Sigmoid colon (tissue), 7 donors: ENCODE data around the gene FOXN4. TPM values are rescaled to one million over a fixed set of nuclear protein-coding genes. Genes with fewer than 3 reads are reported as not detected.

ENCODE experiments used
- DNase-seq: peaks from one replicate; pipeline ENCODE4 v3.0.0-alpha.2; 2019
- H3K27ac ChIP-seq, 4 donors: fragments of 200-600 bp; sonication (generic); one replicate each; pipeline ENCODE4 v1.5.1; 2016 to 2019; ENCODE audit warnings: mild to moderate bottlenecking in 1 of 4
- H3K27me3 ChIP-seq, 3 donors: fragments of 200-600 bp; sonication (generic); one replicate each; pipeline ENCODE4 v1.5.1; 2019; ENCODE audit warnings: mild to moderate bottlenecking in 1 of 3
- H3K36me3 ChIP-seq, 4 donors: fragments of 200-600 bp; sonication (generic); one replicate each; pipeline ENCODE4 v1.5.1; 2016 to 2019
- H3K4me1 ChIP-seq, 4 donors: fragments of 200-600 bp; sonication (generic); one replicate each; pipeline ENCODE4 v1.5.1; 2017 to 2019
- H3K4me3 ChIP-seq, 4 donors: fragments of 200-600 bp; sonication (generic); one replicate each; pipeline ENCODE4 v1.5.1; 2017 to 2019; ENCODE audit warnings: mild to moderate bottlenecking in 2 of 4, moderate library complexity in 1 of 4
- H3K9me3 ChIP-seq, 4 donors: fragments of 200-600 bp in 3 of 4; sonication (generic) in 3 of 4; one replicate each; pipeline versions ENCODE4 v1.5.1 to v1.6.1; 2013 to 2019
- EP300 ChIP-seq, 4 donors: sonication (generic); formaldehyde crosslinking; IDR thresholded peaks; one replicate each; pipeline ENCODE4 v1.6.1; 2017; ENCODE audit warnings: antibody characterized with exemption in 4 of 4
- POLR2A ChIP-seq, 2 donors: fragments of 450-650 bp; IDR thresholded peaks; one replicate each; pipeline ENCODE4 v1.6.1; 2016; ENCODE audit warnings: antibody characterized with exemption in 2 of 2, mild to moderate bottlenecking in 2 of 2, moderate library complexity in 2 of 2
- POLR2AphosphoS5 ChIP-seq, 4 donors: sonication (generic); formaldehyde crosslinking; IDR thresholded peaks; one replicate each; pipeline ENCODE4 v1.6.1; 2017; ENCODE audit warnings: antibody characterized with exemption in 4 of 4
- WGBS, 2 donors: extraction: QIAGEN DNeasy Blood & Tissue Kit; methylation state at CpG; one replicate each; pipeline ENCODE4 v1.1.7; 2013; 5-methylcytosine and 5-hydroxymethylcytosine counted together
- intact Hi-C: fragments of 100-400 bp; cut with DNase I; formaldehyde crosslinking; loops from one replicate; pipeline ENCODE4 v1.15.1; 2023
- polyA plus RNA-seq, 3 donors: library from polyadenylated mRNA; stranded (reverse); fragments of 200-250 nt; gene quantifications; one replicate each; pipeline ENCODE4 v1.2.3, GENCODE V29; 2013
- total RNA-seq, 4 donors: library from RNA; depleted of rRNA; stranded (reverse); fragments of >200 nt; gene quantifications; one replicate each; pipeline ENCODE4 v1.1.0, GENCODE V29; 2016
- TF ChIP-seq, protein P1 (sequence below), 4 experiments: fragments of 450-650 bp in 3 of 4; fragments of 200-600 bp in 1 of 4; IDR thresholded peaks; one replicate each; pipeline ENCODE4 v1.5.1; 2016 to 2019; ENCODE audit warnings: antibody characterized with exemption in 4 of 4, mild to moderate bottlenecking in 3 of 4, moderate library complexity in 2 of 4
- donor health status: healthy with polysubstance abuse.
- donor health status: Bipolar disorder and iron deficiency.
- donor health status: healthy.

FOXN4 gene
- total and polyA plus RNA-seq, 7 donors = 0.06 to 1.9 (median 0.41) TPM; not detected in 4

- Histone ChIP-seq H3K36me3 (no peaks in the 10 kb centered on the region), H3K9me3 (no peaks in the 10 kb centered on the region), H3K27me3 (peaks cover 0 to 3% (median 0%) of the 10 kb centered on the region in 3 donors), H3K4me1 (peaks cover 0 to 18% (median 16%) of the 10 kb centered on the region in 4 donors), H3K4me3 (no peak overlapping the region), H3K27ac (no peak overlapping the region)
- TF ChIP-seq POLR2A (IDR thresholded peaks at IDR 0.05) (no peak), EP300 (IDR thresholded peaks at IDR 0.05) (no peak), POLR2AphosphoS5 (IDR thresholded peaks at IDR 0.05) (no peak)
- TF ChIP-seq, protein P1, sequence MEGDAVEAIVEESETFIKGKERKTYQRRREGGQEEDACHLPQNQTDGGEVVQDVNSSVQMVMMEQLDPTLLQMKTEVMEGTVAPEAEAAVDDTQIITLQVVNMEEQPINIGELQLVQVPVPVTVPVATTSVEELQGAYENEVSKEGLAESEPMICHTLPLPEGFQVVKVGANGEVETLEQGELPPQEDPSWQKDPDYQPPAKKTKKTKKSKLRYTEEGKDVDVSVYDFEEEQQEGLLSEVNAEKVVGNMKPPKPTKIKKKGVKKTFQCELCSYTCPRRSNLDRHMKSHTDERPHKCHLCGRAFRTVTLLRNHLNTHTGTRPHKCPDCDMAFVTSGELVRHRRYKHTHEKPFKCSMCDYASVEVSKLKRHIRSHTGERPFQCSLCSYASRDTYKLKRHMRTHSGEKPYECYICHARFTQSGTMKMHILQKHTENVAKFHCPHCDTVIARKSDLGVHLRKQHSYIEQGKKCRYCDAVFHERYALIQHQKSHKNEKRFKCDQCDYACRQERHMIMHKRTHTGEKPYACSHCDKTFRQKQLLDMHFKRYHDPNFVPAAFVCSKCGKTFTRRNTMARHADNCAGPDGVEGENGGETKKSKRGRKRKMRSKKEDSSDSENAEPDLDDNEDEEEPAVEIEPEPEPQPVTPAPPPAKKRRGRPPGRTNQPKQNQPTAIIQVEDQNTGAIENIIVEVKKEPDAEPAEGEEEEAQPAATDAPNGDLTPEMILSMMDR (IDR thresholded peaks at IDR 0.05) = no peak
- 80 to 93% methylated on average over 6 of the region's 6 CpGs for WGBS, 2 donors
- DNase-seq = no peak
- intact Hi-C loops = no loop called here
Measured at GRCh38 chr12:109289551-109289950, 19.5 kb downstream of the FOXN4 start.

DNA sequence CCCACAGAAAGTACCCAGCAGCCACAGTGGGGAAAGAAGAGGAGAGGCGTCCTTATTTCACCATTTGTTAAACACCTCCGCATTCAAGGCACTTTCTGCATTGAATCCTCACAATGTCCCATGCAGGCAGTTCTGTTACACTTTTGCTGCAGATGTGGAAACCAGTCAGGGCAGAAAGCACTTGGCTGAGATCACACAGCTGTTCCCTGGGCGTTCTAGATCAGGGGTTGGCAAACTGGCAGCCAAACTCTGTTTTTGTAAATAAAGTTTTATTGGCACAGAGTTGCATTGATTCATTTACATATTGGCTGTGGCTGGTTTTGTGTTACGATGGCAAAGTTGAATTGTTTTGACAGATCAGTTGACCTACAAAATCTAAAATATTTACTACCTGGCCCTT, 20.1 kb downstream of the FOXN4 start:
- Histone ChIP-seq H3K9me3 (no peaks in the 10 kb centered on the region), H3K4me3 (no peak overlapping the region), H3K27ac (no peak overlapping the region), H3K27me3 (peaks cover 0 to 3% (median 0%) of the 10 kb centered on the region in 3 donors), H3K4me1 (peaks cover 0 to 18% (median 16%) of the 10 kb centered on the region in 4 donors), H3K36me3 (no peaks in the 10 kb centered on the region)
- DNase-seq = no peak
- 69 to 82% methylated on average over 4 of the region's 4 CpGs for WGBS, 2 donors
- TF ChIP-seq POLR2A (IDR thresholded peaks at IDR 0.05) = no peak
- intact Hi-C loops = no loop called here

DNA sequence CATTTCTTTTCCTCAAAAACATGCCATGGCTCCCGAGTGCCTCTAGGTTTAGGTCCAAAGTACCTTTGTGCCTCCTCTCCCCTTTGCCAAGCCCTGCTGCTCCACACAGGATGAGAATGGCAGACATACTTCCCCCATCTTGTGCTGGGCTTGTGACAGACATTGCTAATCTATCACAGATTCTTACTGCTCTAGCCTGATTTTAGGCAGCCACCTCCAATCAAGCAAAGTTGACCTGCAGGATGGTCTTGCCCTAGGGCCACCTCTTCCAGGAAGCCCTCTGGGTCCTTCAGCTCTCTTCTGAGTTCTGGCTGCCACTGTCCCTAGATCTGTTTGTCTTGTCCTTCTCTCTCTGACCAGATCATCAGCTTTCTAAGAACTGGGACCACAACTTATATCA, 20.5 kb downstream of the FOXN4 start:
- H3K4me1 ChIP-seq = peaks cover 0 to 18% (median 16%) of the 10 kb centered on the region in 4 donors
- H3K4me3 ChIP-seq = no peak overlapping the region
- H3K36me3 ChIP-seq = no peaks in the 10 kb centered on the region
- TF ChIP-seq EP300 (IDR thresholded peaks at IDR 0.05) = no peak
- TF ChIP-seq, protein P1 (IDR thresholded peaks at IDR 0.05) = no peak
- no peak for TF ChIP-seq POLR2AphosphoS5 (IDR thresholded peaks at IDR 0.05)
- no peak for TF ChIP-seq POLR2A (IDR thresholded peaks at IDR 0.05)
- H3K27me3 ChIP-seq = peaks cover 0 to 3% (median 0%) of the 10 kb centered on the region in 3 donors
- H3K9me3 ChIP-seq = no peaks in the 10 kb centered on the region
- no peak overlapping the region for H3K27ac ChIP-seq
- intact Hi-C loops = no loop called here
- WGBS, 2 donors = 48 to 90% methylated on average over 1 of the region's 1 CpG
- no peak for DNase-seq

GRCh38 chr12:109287811-109288469, 21.1 kb downstream of the FOXN4 start:
- 81 to 86% methylated on average over 16 of the region's 16 CpGs for WGBS, 2 donors
- peaks cover 0 to 18% (median 16%) of the 10 kb centered on the region in 4 donors for H3K4me1 ChIP-seq
- no peak overlapping the region for H3K4me3 ChIP-seq
- no peak for DNase-seq
- intact Hi-C loops = no loop called here
- H3K36me3 ChIP-seq = no peaks in the 10 kb centered on the region
- TF ChIP-seq POLR2A (IDR thresholded peaks at IDR 0.05) = no peak
- no peak overlapping the region for H3K27ac ChIP-seq
- peaks cover 0 to 3% (median 0%) of the 10 kb centered on the region in 3 donors for H3K27me3 ChIP-seq
- H3K9me3 ChIP-seq = no peaks in the 10 kb centered on the region

DNA sequence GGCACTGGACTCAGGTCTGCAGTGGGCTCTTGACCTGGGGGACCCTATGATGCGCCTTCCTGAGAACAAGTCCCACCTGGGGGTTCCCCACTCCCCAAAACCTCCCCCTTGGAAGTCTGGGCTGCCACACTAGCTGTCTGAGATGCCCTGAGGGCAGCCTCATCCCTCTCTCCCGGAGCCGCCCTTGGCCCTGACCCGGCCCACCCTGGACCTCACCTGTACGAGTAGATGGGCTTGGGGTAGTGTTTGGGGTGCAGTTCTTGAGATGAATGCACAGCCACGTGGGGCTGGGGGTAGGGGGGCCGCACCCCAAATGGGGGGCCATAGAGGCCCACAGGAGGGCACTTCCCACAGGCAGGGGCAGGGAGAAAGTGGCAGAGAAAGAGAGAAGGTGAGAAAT, 21.9 kb downstream of the FOXN4 start:
- H3K27ac ChIP-seq = no peak overlapping the region
- peaks cover 0 to 3% (median 0%) of the 10 kb centered on the region in 3 donors for H3K27me3 ChIP-seq
- no peak for DNase-seq
- peaks cover 0 to 18% (median 15%) of the 10 kb centered on the region in 4 donors for H3K4me1 ChIP-seq
- H3K36me3 ChIP-seq = no peaks in the 10 kb centered on the region
- 79 to 86% methylated on average over 7 of the region's 7 CpGs for WGBS, 2 donors
- intact Hi-C loops = no loop called here
- no peaks in the 10 kb centered on the region for H3K9me3 ChIP-seq
- TF ChIP-seq EP300 (IDR thresholded peaks at IDR 0.05) (no peak), POLR2A (IDR thresholded peaks at IDR 0.05) (no peak), POLR2AphosphoS5 (IDR thresholded peaks at IDR 0.05) (no peak)
- TF ChIP-seq, protein P1 (IDR thresholded peaks at IDR 0.05) = no peak
- no peak overlapping the region for H3K4me3 ChIP-seq
